GM12872 (cell line): ENCODE measurements around the gene MRAS.

ENCODE experiments used
- CTCF ChIP-seq: IDR thresholded peaks from 3 replicates; pipeline ENCODE4 v1.5.1; 2011; ENCODE audit warnings: low read depth, mild to moderate bottlenecking, low read length, moderate library complexity; ENCODE audit not compliant: insufficient read depth

Gene MRAS

GRCh38 chr3:138329984-138330293, 18.4 kb upstream of the MRAS start:
- no peak for TF ChIP-seq CTCF

GRCh38 chr3:138331143-138331894, 17.1 kb upstream of the MRAS start:
- TF ChIP-seq CTCF, result 0 out of 3 replicates have a peak, but pooled peaks have one; percentile 13

GRCh38 chr3:138332472-138333073, 15.8 kb upstream of the MRAS start:
- peak; percentile 42 for TF ChIP-seq CTCF

GRCh38 chr3:138334608-138335007, 13.8 kb upstream of the MRAS start:
- no peak for TF ChIP-seq CTCF

GRCh38 chr3:138336454-138336999, 11.9 kb upstream of the MRAS start:
- no peak for TF ChIP-seq CTCF

- no peak for TF ChIP-seq CTCF
These were observed 10.1 kb upstream of the MRAS start for GRCh38 chr3:138338244-138338643.

- TF ChIP-seq CTCF, result no peak
These were observed 9.6 kb upstream of the MRAS start for GRCh38 chr3:138338811-138339210.
